ENCODE data around the gene MAST4. TPM values are rescaled to one million over a fixed set of nuclear protein-coding genes. Genes with fewer than 3 reads are reported as not detected.

MAST4 gene
- total and polyA plus RNA-seq, 2 of the 13 experiments (the other 11 are each of a cell fraction or from before 2014, with no cell fraction given): 3.4 to 3.7 TPM

DNA sequence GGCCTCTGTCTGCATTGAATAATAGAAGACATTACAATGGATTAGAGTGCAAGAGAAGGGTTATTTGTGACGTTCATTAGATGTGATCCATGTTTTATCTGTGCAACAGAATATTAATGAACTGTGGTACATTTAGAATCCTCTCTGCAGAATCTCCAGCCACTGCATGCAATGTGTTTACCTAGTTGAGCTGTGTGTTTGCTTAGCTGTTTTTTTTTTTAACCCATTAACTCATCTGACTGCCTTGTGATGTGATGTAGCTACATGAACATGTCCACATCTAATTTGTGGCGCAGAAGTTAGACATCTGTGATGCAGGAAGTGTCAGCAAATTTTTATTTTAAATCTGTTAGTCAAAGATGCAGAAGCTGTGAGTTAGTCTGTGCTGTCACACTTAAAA lies 363.5 kb downstream of the MAST4 start:
- intact Hi-C loops (cut with micrococcal nuclease; ENCODE audit: unreplicated experiment): no loop called here
- WGBS (ENCODE audit: low lambda C conversion rate): 9% methylated on average over 2 of the region's 2 CpGs
- Histone ChIP-seq H3K27me3 (ENCODE audit: control insufficient read depth in 1 of 2, insufficient read depth in 2 of 2, low read length in 2 of 2) (no peaks in the 10 kb centered on the region; a peak in 2 of 5 replicates), H4K20me1 (ENCODE audit: insufficient read depth, low read length) (no peaks in the 10 kb centered on the region), H3K4me1 (ENCODE audit: insufficient read depth, low read length) (peaks cover 25% of the 10 kb centered on the region), H3K4me3 (replicated peaks in 1 of 3; ENCODE audit: insufficient read depth in 1 of 3, low read depth in 2 of 3, low read length in 3 of 3) (no peak overlapping the region), H3K79me2 (ENCODE audit: insufficient read depth, low read length) (no peaks in the 10 kb centered on the region), H3K27ac (ENCODE audit: extremely low read length, insufficient read depth, low read length) (no peak overlapping the region), H3K9ac (ENCODE audit: insufficient read depth, low read depth, low read length) (no peak overlapping the region), H3K9me3 (ENCODE audit: low read length) (no peaks in the 10 kb centered on the region), H2AFZ (ENCODE audit: low read length) (no peak overlapping the region), H3K4me2 (ENCODE audit: low read depth, low read length) (0 out of 2 replicates have a peak overlapping the region, but pooled peaks have one; percentile 4), H3K36me3 (replicated peaks in 1 of 2; ENCODE audit: control insufficient read depth in 1 of 2, insufficient read depth in 2 of 2, low read length in 2 of 2) (no peaks in the 10 kb centered on the region)
- no TSS peak for BruUV-seq (replicated peaks)
- POLR2A ChIA-PET: interaction anchor here (1.5 kb wide), 1 partner anchor 185 kb away, joined by 4 read pairs; no protein-coding TSS in a partner anchor
- DNase-seq (ENCODE audit: low spot score): peak; percentile 35
- no peak for FAIRE-seq
- ATAC-seq: peak; percentile 78
- in situ Hi-C loops (cut with HindIII; ENCODE audit: extremely low pct_ligation_motif_present, low pct_unique_long_range_greater_than_20kb): no loop called here
- CTCF ChIA-PET (ENCODE audit: low intra/inter-chr PET ratio, low total read pairs): no interaction called here
- TF ChIP-seq FOXP1 (IDR thresholded peaks at IDR 0.05) (no peak), FOXP1 (CRISPR knock-in tag; IDR thresholded peaks at IDR 0.05) (peak; percentile 87), FOXA3 (CRISPR knock-in tag; IDR thresholded peaks at IDR 0.05) (peak; percentile 70), GATAD2A (CRISPR knock-in tag; IDR thresholded peaks at IDR 0.05) (peak; percentile 52; the same call in 1 of the 2 replicates), MAFF (IDR thresholded peaks at IDR 0.05; ENCODE audit: low read depth, low read length) (0 out of 2 replicates have a peak, but pooled peaks have one; percentile 1), FOXK1 (CRISPR knock-in tag; IDR thresholded peaks at IDR 0.05; ENCODE audit: borderline replicate concordance, low read depth) (0 out of 2 replicates have a peak, but pooled peaks have one; percentile 21), ATRX (CRISPR knock-in tag; IDR thresholded peaks at IDR 0.05; ENCODE audit: borderline replicate concordance) (no peak), FOXA1 (IDR thresholded peaks at IDR 0.05) (peak; percentile 65), FOXA1 (CRISPR knock-in tag; IDR thresholded peaks at IDR 0.05) (0 out of 2 replicates have a peak, but pooled peaks have one; percentile 39), ZNF652 (CRISPR knock-in tag; IDR thresholded peaks at IDR 0.05; ENCODE audit: borderline replicate concordance, low read depth) (peak; percentile 97), HOXD1 (CRISPR knock-in tag; IDR thresholded peaks at IDR 0.05) (no peak), NCOA2 (CRISPR knock-in tag; IDR thresholded peaks at IDR 0.05) (no peak)
- TF ChIP-seq, protein P1, sequence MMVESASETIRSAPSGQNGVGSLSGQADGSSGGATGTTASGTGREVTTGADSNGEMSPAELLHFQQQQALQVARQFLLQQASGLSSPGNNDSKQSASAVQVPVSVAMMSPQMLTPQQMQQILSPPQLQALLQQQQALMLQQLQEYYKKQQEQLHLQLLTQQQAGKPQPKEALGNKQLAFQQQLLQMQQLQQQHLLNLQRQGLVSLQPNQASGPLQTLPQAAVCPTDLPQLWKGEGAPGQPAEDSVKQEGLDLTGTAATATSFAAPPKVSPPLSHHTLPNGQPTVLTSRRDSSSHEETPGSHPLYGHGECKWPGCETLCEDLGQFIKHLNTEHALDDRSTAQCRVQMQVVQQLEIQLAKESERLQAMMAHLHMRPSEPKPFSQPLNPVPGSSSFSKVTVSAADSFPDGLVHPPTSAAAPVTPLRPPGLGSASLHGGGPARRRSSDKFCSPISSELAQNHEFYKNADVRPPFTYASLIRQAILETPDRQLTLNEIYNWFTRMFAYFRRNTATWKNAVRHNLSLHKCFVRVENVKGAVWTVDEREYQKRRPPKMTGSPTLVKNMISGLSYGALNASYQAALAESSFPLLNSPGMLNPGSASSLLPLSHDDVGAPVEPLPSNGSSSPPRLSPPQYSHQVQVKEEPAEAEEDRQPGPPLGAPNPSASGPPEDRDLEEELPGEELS (CRISPR knock-in tag; IDR thresholded peaks at IDR 0.05): 0 out of 2 replicates have a peak, but pooled peaks have one; percentile 42
- TF ChIP-seq, protein P2, sequence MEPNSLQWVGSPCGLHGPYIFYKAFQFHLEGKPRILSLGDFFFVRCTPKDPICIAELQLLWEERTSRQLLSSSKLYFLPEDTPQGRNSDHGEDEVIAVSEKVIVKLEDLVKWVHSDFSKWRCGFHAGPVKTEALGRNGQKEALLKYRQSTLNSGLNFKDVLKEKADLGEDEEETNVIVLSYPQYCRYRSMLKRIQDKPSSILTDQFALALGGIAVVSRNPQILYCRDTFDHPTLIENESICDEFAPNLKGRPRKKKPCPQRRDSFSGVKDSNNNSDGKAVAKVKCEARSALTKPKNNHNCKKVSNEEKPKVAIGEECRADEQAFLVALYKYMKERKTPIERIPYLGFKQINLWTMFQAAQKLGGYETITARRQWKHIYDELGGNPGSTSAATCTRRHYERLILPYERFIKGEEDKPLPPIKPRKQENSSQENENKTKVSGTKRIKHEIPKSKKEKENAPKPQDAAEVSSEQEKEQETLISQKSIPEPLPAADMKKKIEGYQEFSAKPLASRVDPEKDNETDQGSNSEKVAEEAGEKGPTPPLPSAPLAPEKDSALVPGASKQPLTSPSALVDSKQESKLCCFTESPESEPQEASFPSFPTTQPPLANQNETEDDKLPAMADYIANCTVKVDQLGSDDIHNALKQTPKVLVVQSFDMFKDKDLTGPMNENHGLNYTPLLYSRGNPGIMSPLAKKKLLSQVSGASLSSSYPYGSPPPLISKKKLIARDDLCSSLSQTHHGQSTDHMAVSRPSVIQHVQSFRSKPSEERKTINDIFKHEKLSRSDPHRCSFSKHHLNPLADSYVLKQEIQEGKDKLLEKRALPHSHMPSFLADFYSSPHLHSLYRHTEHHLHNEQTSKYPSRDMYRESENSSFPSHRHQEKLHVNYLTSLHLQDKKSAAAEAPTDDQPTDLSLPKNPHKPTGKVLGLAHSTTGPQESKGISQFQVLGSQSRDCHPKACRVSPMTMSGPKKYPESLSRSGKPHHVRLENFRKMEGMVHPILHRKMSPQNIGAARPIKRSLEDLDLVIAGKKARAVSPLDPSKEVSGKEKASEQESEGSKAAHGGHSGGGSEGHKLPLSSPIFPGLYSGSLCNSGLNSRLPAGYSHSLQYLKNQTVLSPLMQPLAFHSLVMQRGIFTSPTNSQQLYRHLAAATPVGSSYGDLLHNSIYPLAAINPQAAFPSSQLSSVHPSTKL (CRISPR knock-in tag; IDR thresholded peaks at IDR 0.05): peak; percentile 33; the same call in 1 of the 2 replicates
- TF ChIP-seq, protein P3, sequence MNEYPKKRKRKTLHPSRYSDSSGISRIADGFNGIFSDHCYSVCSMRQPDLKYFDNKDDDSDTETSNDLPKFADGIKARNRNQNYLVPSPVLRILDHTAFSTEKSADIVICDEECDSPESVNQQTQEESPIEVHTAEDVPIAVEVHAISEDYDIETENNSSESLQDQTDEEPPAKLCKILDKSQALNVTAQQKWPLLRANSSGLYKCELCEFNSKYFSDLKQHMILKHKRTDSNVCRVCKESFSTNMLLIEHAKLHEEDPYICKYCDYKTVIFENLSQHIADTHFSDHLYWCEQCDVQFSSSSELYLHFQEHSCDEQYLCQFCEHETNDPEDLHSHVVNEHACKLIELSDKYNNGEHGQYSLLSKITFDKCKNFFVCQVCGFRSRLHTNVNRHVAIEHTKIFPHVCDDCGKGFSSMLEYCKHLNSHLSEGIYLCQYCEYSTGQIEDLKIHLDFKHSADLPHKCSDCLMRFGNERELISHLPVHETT (CRISPR knock-in tag; conservative IDR thresholded peaks at IDR 0.05): no peak
- TF ChIP-seq, protein P4, sequence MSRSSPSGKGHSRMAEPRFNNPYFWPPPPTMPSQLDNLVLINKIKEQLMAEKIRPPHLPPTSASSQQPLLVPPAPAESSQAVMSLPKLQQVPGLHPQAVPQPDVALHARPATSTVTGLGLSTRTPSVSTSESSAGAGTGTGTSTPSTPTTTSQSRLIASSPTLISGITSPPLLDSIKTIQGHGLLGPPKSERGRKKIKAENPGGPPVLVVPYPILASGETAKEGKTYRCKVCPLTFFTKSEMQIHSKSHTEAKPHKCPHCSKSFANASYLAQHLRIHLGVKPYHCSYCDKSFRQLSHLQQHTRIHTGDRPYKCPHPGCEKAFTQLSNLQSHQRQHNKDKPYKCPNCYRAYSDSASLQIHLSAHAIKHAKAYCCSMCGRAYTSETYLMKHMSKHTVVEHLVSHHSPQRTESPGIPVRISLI (CRISPR knock-in tag; IDR thresholded peaks at IDR 0.05; ENCODE audit: borderline replicate concordance): peak; percentile 92

Measured in HepG2 (cell line).